HG03280 (cell line): ENCODE results near the gene BSG.

Experiments used
- ATAC-seq: cut with Tn5 transposase; IDR thresholded peaks from one replicate; pipeline ENCODE4 v1.9.1; 2021; ENCODE audit warnings: mild to moderate bottlenecking, moderate library complexity; ENCODE audit not compliant: unreplicated experiment

The BSG gene

GRCh38 chr19:539429-540030 lies 32.9 kb upstream of the BSG start:
- no peak for ATAC-seq

GRCh38 chr19:540867-541637 lies 31.3 kb upstream of the BSG start:
- ATAC-seq: no peak

GRCh38 chr19:541699-542098 lies 30.7 kb upstream of the BSG start:
- ATAC-seq: no peak

- no peak for ATAC-seq
Measured at GRCh38 chr19:542173-542866, 30.1 kb upstream of the BSG start.

DNA sequence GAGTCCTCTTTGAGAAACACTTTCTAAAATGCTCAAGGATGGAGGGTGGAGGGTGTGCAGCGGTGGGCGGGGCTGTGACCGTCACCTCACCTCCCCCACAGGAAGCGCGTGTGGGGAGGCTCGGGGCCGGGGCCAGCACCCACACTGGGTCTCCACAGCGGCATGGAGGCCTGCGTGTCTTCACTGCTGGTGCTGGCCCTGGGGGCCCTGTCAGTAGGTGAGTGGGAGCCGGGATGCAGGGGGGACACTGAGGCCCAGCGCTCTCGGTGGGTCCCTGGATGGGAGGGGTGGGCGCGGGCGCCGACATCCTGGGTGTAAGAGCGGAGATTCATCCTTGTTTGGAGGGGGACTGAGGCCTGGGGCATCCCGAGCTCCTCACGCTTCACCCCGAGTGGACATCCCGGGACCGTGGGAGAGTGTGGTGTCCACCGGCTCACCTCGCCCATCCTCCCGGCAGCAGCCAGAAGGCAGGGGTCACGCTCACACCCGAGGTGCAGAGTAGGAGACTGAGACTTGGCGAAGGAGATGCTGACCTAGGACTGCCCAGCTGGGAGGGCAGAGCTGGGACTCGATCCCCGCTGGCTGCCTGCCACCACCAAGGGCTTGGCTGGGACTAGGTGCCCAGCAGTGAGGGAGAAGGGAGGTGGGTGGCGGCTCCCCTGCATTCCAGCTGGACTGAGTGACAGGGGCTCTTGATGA lies 28.3 kb upstream of the BSG start, which contains the start of gene GZMM:
Gene GZMM, plus strand, starts transcription at position 144 of the 699 bp plus-strand sequence. Its CDS starts 19 bp downstream, at position 163.
- ATAC-seq: no peak

DNA sequence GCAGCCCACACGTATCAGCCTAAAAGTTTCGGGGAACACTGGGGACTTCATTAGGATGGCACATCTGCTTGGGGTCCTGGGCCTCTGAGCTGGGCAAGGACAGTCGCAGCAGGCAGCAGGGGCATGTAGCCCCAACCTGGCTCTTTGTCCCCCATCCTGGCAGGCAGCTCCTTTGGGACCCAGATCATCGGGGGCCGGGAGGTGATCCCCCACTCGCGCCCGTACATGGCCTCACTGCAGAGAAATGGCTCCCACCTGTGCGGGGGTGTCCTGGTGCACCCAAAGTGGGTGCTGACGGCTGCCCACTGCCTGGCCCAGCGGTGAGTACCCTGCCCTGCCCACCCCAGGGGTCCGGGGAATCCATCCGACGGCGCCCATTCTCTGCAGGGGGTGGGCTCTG lies 25.3 kb upstream of the BSG start:
- no peak for ATAC-seq

- no peak for ATAC-seq
Measured at GRCh38 chr19:547836-548720, 24.3 kb upstream of the BSG start.

GRCh38 chr19:548886-549830 lies 23.2 kb upstream of the BSG start:
- no peak for ATAC-seq

DNA sequence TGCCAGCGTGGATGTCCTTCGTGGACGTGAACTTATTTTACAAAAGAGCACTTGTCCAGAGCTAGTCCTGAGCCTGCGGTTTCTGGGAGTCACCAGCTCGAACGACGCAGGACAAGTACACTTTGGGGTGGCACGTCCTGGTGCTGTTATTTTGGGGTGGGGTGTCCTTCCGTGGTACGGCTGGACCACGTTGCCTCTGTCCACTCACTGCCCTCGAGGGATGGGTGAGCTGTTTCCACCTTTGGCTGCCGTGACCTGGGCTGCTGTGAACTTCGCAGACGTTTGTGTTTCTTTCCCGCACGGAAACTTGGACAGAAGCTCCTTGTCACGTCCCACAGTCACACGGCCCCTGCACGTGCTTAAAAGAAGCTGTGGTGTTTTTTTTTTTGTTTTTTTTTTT lies 17.6 kb upstream of the BSG start:
- no peak for ATAC-seq

GRCh38 chr19:555474-555808 lies 17.0 kb upstream of the BSG start:
- no peak for ATAC-seq

- no peak for ATAC-seq
Measured at GRCh38 chr19:556611-557382, 15.6 kb upstream of the BSG start.

DNA sequence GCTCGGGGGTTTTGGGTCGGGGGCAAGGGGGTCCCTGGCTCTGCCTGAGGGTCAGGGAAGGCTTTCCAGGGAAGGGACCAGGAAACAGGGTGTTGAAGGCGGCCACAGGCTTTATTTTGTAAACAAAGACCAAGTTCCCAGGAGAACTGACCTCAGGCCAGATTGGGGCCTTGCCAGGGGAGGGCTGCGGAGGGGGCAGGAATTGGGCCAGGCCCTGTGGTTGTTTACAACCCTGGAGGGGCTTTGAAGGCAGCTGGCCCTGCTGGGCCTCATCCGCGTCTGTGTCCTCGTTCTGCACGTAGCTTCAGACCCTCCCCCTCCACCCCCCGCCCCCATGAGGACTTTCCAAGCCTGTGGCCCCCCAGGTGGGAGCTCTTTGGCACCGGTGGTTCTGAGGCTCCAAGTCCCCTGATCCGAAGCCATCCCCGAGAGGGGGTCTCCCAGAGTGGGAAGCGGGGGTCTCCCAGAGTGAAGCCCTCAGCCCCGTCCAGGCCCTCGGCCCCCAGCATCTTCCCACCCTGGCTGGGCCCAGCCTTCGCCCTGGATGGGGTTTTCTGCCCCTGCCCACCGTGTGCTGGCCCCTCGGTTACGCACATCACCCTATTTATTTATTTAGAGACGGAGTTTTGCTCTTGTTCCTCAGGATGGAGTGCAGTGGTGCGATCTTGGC lies 13.5 kb upstream of the BSG start:
- no peak for ATAC-seq

DNA sequence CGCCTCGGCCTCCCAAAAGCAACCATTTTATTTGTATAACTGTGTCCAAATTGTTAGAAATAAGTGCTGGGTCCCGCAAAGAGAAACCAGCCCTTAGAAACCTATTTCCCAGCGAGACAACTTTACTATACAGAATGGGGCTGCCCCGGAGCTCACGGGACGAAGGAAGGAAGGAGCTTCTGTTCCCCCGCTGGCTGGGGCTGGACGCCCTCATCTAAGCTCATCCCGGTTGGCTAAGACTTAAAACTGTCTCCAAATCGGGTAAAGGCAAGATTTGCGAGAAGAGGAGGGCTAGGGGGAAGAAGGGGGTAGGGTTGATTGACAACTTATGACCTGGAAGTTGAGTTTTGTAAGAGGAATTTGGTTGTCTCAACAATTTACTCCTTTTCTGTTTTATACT lies 12.3 kb upstream of the BSG start:
- no peak for ATAC-seq

DNA sequence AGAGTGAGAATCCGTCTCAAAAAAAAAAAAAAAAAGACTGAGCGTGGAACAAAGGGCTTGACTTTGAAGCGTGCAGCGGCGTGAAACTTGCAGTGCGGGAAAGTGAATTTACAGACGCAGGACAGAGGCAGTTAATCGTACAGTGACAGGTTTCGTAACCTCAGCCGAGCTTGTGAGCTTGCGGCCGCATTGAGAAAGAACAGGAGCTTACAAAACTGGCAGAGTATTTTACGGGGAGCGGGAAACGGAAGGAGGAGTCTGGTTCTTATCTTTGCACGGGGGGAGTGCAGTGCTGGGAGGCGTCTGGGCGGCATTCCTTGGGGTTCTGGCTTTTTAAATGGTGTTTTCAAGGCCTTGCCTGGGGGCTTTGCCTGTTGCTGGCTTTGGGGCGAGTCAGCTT lies 6.0 kb upstream of the BSG start:
- ATAC-seq: no peak

- no peak for ATAC-seq
Measured at GRCh38 chr19:566844-567243, 5.6 kb upstream of the BSG start.

- ATAC-seq: no peak
Measured at GRCh38 chr19:567296-567900, 5.0 kb upstream of the BSG start.

DNA sequence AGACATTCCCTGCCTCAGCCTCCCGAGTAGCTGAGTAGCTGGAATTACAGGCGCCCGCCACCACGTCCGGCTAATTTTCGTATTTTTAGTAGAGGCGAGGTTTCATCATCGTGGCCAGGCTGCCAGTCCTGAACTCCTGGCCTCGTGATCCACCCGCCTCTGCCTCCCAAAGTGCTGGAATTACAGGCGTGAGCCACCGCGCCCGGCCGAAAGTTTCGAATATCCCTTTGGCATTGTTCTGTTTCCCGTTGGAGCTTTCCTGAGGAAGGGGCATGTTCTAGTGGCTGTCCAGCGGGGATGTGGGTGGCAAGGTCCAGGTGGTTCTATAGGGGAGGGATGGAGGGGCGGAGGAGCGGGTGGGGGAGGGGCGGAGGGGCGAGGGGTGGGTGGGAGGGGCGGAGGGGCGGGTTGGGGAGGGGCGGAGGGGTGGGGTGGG lies 2.1 kb upstream of the BSG start:
- no peak for ATAC-seq
